HG03565 (cell line): ENCODE measurements around the gene NR4A2.

Experiments used
- ATAC-seq: cut with Tn5 transposase; IDR thresholded peaks from one replicate; pipeline ENCODE4 v1.9.1; 2021; ENCODE audit warnings: mild to moderate bottlenecking, moderate library complexity; ENCODE audit not compliant: unreplicated experiment

NR4A2 gene

DNA sequence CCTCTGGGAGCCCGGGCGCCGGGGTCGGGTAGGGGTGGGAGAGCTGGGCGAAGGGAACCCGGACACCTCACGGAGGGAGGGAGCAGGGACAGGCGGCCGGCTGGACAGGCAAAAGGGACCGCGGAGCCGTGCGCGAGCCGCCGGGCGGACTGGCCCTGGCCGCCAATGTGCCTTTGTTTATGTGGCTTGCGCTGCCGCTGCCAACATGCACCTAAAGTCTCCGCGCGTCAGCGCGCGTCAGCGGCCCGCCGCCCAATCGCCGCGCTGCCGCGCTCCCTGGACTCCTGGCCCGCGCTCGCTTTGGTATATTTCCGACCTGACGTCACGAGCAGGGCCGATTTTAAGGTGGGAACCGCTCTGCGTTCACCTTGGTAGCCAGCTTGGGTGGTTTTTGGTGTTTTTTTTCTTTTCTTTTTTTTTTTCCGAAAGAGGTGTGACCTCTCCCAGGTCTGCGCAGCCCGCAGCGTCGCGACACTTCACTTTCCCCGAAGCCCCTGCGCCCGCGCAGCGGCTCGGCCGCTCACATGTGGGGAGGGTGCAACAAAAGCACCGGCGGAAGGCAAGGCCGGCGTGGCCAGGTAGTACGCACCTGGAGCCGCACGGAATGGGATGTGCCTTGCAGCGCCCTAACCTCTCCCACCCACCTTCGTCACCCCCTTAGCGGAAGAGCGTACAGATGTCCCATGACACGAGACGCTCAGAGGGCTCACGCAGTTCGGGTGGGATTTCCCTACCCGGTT is at the start of gene NR4A2:
Gene NR4A2, minus strand, starts transcription at position 188 of the 740 bp plus-strand sequence. CDS start 2,535 bp downstream, outside the sequence.
- peak; percentile 67 for ATAC-seq

DNA sequence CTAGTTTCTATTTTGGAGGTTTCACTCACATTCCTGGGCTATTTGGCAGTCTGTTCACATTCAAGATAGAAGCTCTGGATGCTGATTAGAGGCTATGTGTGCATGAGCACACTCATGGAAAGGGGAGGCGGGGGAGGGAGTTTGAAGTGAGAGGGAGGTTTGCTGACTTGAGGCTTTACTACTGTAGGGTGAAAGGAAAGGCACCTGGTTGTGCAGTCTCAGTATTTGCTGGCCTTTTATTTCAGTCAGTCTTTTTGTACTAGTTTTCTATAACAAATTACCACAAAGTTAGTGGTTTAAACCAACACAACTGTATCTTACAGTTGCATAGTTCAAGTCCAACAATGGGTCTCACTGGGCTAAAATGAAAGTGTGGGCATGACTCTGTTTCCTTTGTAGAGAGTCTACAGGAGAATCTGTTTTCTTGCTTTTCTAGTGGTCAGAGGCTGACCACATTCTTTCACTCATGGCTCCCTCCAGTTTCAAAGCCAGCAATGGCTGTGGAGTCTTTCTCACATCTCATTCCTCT is 47.7 kb upstream of the NR4A2 start:
- ATAC-seq: peak; percentile 86

DNA sequence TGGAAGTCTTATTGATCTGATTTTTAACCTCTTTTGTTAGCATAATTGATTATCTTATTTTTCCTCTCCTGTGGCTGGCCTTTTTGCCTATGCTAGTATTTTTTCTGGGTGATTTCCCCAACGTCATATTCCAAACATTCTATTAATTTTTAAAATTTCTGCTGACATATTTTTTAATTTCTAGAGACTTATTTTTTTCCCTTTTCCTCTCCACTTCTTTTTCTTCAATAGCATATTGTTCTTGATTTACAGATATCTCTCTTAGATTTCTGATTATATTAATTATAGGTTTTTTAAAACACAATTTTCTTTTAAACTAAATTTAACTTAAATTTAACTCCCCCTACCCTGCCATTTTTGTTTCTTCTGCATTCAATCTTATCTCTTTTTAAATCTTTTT is 47.2 kb upstream of the NR4A2 start:
- no peak for ATAC-seq

GRCh38 chr2:156379071-156379470 is 46.5 kb upstream of the NR4A2 start:
- peak; percentile 39 for ATAC-seq

GRCh38 chr2:156366753-156367152 is 34.2 kb upstream of the NR4A2 start:
- no peak for ATAC-seq

DNA sequence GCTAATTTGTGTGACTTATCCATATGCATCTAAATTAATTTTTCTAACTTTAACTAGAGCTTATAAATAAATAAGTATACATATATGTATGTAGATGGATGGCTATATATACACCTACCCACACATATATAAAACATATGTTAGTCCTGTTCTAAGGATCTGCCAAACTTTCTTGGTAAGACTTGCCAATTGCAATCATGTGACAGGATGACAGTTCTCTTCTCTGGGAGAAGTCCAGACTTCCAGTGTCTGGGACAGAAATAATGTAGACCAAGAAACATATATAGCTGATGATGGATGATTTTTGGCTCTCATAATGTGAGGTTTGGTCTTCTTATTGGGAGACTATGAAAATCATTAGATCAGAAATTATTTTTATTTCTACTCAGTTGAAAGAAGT is 30.6 kb upstream of the NR4A2 start:
- ATAC-seq: no peak

DNA sequence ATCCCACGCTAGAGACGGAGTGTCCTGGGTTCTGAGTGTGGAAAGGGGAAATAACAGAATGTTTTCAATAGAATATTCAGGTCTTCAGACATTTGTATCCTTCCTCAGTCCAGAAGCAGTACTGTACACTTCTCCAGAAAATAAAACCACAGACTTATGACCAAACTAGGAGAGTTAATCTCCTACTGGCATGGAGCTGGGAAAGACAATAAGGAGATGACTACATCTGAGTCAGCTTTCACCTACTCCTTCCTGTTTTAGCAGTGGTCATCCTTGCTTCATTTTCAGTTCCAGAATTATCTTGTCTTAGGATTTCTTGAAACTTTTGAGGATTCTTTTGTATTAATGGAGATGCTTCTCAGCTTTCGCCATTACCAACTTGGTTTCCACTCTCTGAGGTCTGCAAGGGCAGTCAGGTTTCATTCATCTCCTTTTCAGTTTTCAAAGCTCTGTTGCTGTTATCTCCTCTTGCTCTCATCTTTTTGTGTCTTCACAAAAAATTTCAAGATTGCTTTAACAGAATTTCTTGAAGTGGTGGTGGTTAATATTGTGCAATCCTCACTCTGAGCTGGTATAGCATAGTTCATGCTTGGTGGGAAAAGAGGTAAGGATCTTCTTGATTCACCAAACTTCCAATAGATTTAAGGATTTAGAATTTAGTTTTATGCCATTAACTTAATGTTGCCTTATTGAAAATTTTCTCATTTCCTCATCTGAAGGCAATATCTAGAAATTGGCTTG is 23.7 kb upstream of the NR4A2 start:
- ATAC-seq: no peak

DNA sequence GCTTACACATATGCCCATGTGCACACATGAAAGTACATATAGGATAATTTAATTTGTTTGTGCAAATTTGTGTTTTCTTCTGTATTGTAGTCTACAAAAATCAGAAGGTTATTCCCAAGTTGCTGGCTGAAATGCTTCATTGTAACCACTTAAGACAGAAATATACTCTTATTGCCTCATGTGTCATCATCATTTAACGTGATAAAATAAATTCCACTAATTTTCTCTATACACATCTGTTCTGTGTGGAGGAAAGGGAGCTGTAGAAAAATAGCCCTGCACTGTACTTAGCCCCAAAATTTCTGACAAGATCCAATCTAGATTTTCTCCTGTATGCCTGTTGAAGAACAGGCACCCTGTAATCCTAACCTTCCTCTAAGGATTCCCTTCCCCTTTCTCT is 20.4 kb upstream of the NR4A2 start:
- ATAC-seq: no peak

DNA sequence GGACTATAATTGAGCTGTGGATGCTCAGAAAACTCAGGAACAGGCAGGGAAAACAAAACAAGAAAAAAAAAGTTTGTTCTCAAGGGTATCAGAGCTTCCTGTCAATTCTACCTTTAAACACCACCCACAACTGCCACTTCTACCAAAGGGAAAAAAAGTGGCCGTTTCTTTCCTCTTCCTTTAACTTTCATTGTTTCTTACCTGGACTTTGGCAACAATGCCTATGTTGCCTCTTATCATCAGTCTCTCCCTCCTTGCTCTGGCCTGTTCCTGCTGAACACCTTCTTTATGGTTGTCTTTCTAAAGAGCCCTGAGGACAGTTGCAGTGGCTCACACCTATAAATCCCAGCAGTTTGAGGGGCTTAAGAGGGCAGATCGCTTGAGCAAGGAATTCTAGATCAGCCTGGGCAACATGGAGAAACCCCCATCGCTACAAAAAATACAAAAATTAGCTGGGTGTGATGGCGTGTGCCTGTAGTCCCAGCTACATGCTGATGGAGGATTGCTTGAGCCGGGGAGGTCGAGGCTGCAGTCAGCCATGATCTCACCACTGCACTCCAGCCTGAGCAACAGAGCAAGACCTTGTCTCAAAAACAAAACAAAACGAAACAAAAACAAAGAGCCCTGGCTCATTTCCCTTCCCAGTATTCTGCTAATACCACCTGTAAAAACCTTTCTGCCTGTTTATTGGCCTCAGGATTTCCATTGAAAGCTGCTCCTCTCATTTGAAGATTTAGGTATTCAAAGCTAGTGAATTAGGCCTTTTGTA is 18.0 kb upstream of the NR4A2 start:
- ATAC-seq: no peak

GRCh38 chr2:156349605-156350004 is 17.1 kb upstream of the NR4A2 start:
- ATAC-seq: no peak

DNA sequence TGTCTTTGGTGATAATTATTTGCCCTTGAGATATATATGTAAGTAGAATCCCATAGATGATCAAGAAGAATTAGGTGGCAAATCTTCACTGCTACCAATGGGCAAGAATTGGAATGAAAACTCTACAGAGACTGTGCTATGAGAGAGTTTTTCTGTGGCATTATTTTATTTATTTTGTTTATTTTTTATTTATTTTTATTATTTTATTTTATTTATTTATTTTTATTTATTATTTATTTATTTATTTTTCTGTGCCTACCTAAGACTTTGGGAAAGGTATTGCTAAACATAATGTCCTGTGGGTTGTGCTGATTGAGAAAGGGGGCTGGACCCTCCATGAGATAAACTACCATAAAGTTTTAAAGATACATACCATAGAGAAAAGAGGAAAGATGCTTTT is 16.6 kb upstream of the NR4A2 start:
- ATAC-seq: no peak

GRCh38 chr2:156347431-156347830 is 14.9 kb upstream of the NR4A2 start:
- no peak for ATAC-seq

- no peak for ATAC-seq
These were observed 14.2 kb upstream of the NR4A2 start for GRCh38 chr2:156346731-156347130.

- ATAC-seq: no peak
These were observed 13.1 kb upstream of the NR4A2 start for GRCh38 chr2:156345582-156345981.

GRCh38 chr2:156343940-156344301 is 11.4 kb upstream of the NR4A2 start:
- ATAC-seq: no peak

DNA sequence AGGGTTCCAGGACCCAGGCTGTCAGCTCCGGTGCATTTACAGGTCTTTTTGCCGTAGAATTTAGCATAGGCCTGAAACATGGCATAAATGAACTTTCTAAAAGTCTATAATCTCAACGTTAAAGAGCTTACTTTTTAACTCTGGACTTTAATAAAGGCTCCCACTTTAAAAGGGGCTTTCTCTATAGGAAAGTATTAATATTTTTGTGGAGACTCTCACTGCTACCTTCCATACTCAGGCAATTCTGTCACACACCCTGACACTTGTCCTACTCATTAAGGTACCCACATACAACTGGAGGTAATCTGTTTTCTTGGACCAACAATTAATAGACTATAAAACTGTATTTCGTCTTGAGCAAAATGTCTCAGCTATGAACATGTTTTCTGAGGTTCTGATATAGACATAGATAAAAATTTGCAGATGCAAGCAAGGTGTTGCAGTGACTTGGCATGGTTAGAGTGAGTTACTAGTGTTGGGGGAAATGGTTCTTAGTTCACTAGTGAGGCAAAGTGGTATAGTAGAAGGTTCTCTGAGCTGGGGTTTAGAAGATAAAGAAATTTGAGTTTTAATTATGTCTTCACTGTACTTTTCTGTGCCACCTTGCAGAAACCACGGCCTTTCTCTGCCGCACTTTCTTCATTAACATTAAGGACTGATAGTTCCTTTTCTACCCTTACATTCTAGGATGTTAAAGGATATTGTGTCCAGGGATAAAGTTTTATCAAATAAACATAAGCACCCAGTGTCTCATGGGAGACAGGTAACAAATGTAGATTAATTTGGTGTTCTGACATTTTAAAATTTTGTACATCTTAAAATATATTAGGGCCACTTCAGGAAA is 10.8 kb upstream of the NR4A2 start:
- no peak for ATAC-seq

DNA sequence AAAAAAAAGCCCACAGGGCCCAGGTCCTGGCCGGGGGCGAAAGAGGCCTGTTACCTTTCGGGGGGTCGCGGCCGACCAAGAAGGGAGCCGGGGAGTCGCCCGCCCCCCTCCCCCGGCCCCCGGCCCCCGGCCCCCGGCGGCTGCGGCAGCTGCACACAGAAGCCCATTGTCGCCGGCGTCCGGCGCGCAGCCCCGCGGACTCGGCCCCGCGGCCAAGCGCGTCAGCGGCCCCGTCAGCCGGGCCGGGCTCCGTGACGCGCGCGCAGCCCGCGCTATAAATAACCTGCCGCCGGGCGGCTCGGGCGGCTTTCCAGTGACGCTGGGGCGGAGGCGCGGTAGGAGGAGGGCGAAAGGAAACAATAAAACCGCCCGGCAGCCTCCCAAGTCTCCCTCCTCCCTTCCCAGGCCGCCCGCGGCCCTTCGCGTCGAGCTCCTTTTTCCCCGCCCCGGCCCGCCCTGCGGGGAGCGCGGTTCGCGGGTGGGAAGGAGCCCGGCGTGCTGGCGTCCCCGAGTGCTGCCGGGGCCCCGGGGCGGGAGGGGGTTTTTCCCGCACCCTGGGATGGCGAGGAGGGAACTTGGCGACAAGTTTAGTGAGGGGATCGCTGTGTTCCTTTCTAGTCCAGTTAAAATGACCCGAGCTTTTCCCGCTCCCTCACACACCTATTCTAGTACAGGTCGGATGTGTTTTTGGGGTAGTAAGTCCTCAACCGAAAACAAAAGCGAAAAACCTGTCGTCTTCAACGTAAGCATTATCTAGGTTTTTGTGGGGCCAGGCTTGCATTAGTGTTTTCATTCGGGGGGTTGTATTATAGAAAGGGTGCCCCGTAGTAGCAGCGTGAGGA is 10.0 kb upstream of the NR4A2 start:
- ATAC-seq: peak; percentile 54

DNA sequence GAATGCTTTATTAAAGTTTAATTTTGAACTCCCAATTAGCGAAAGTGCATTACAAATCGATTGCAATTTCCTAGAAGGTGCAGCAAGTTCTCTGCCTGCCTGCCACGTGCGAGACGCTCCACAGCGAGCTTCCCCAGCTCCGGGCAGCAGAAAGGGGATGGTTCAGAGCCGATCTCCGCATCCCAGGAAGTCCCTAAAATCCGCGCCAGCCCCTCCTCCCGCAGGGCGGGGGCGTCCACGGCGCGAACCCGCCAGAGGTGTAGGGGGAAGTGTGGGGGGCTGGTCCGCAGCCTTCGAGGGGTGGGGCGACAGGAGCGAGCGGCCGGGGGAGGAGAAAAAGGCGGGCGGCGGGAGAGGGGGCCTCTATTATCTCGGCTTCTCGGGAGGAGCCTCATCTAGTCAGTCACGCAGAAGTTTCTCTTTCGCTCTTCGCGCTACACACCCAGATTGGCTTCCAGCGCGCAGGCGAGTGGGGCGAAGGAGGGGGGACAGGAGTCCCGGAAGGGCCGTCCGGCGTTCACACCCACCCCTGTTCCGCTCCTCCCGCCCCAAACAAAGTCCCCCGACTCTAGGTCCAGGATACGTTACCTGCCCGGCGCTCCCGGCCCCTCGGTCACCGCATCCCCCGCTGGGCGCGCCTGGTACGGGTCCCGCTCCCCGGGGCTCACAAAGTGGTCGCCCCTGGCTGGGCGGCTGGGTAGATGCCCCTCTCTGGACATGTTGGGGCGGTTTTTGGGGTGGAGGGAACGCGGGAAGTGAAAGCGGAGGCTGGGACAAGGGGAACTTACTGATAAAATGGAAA is 9.1 kb upstream of the NR4A2 start:
- ATAC-seq: peak; percentile 78
